Panc1 (cell line): ENCODE measurements around the gene SYNC. TPM values are rescaled to one million over a fixed set of nuclear protein-coding genes. Genes with fewer than 3 reads are reported as not detected.
"Not testable (repeated sequence)": the region's sequence is repeated elsewhere in the genome, so short reads cannot be mapped to it uniquely, and the experiment has no call there.

Experiments used
- ATAC-seq: fragments of 200-7000 bp; cut with Tn5 transposase; 2 replicates; pipeline ENCODE4 v1.9.1; 2020; ENCODE audit warnings: mild to moderate bottlenecking, moderate library complexity
- BruUV-seq: library from RNA; stranded (reverse); fragments of 400-500 nt; replicated peaks from 2 replicates; lab custom pipeline; 2021; lab: Mats Ljungman, UMichigan
- CTCF ChIA-PET: fragments of 300-600 bp; sonication (Branson Sonifier 250); formaldehyde crosslinking; loops from one replicate; lab custom pipeline; 2022; ENCODE audit warnings: antibody characterized with exemption; lab: Charles Lee
- POLR2A ChIA-PET: fragments of 300-600 bp; sonication (Branson Sonifier 250); formaldehyde crosslinking; loops from one replicate; lab custom pipeline; 2022; ENCODE audit warnings: antibody characterized with exemption; lab: Charles Lee
- DNase-seq: peaks from one replicate; pipeline ENCODE4 v3.0.0-alpha.2; 2010; ENCODE audit warnings: low read depth, low spot score
- H3K27ac ChIP-seq: 2 replicates; pipeline ENCODE4 v1.5.1; 2011; ENCODE audit warnings: mild to moderate bottlenecking, low read length, inconsistent platforms
- H3K27me3 ChIP-seq: fragments of 200-500 bp; sonication (Bioruptor generic); 2 replicates; pipeline ENCODE4 v1.6.0; 2014; ENCODE audit warnings: low read length, inconsistent platforms; ENCODE audit not compliant: control insufficient read depth, insufficient read depth
- H3K36me3 ChIP-seq: fragments of 200-500 bp; sonication (Bioruptor generic); 2 replicates; pipeline ENCODE4 v1.5.1; 2014; ENCODE audit warnings: inconsistent platforms, mild to moderate bottlenecking, low read length, moderate library complexity; ENCODE audit not compliant: control insufficient read depth, insufficient read depth
- H3K4me1 ChIP-seq: 2 replicates; pipeline ENCODE4 v1.5.1; 2011; ENCODE audit warnings: inconsistent platforms, mild to moderate bottlenecking, low read length, moderate library complexity; ENCODE audit not compliant: control insufficient read depth, insufficient read depth
- H3K4me3 ChIP-seq, 2 experiments: 2 replicates each; pipeline ENCODE4 v1.5.1; 2011 to 2012; ENCODE audit warnings: low read depth in 2 of 2, low read length in 2 of 2, mild to moderate bottlenecking in 2 of 2, inconsistent platforms in 1 of 2, moderate library complexity in 1 of 2
- H3K9me3 ChIP-seq: fragments of 200-500 bp; sonication (Bioruptor generic); 2 replicates; pipeline ENCODE4 v1.5.1; 2014; ENCODE audit warnings: low read depth, mild to moderate bottlenecking, inconsistent platforms, low read length, moderate library complexity; ENCODE audit not compliant: control insufficient read depth, insufficient read depth
- POLR2AphosphoS5 ChIP-seq: IDR thresholded peaks from 2 replicates; pipeline ENCODE4 v1.6.1; 2012; ENCODE audit warnings: mild to moderate bottlenecking, low read depth, low read length, moderate library complexity
- REST ChIP-seq, 2 experiments: IDR thresholded peaks; 2 replicates each; pipeline ENCODE4 v1.6.1; 2011 to 2012; ENCODE audit warnings: low read depth in 2 of 2, control low read depth in 1 of 2, low read length in 1 of 2, mild to moderate bottlenecking in 1 of 2, moderate library complexity in 1 of 2; ENCODE audit not compliant: insufficient read depth in 1 of 2
- SIN3A ChIP-seq: IDR thresholded peaks from 2 replicates; pipeline ENCODE4 v1.6.1; 2012; ENCODE audit warnings: low read depth, mild to moderate bottlenecking, low read length, moderate library complexity, borderline replicate concordance; ENCODE audit not compliant: insufficient read depth
- TCF7L2 ChIP-seq: IDR thresholded peaks from 2 replicates; pipeline ENCODE4 v1.6.1; 2011; ENCODE audit warnings: mild to moderate bottlenecking, low read depth, low read length, inconsistent platforms
- in situ Hi-C: cut with HindIII; loops from 2 replicates; pipeline ENCODE4 v1.10.0; 2016; ENCODE audit warnings: low sequenced_read_pairs, low pct_unique_long_range_greater_than_20kb
- intact Hi-C: fragments of 100-400 bp; cut with micrococcal nuclease; formaldehyde crosslinking; loops from one replicate; pipeline ENCODE4 v1.10.0; 2022; ENCODE audit not compliant: unreplicated experiment
- total RNA-seq: library from RNA; stranded (reverse); gene quantifications from one replicate; pipeline ENCODE4 v1.2.1, GENCODE V29; 2021; ENCODE audit not compliant: unreplicated experiment
- TF ChIP-seq, protein P1 (sequence below): fragments of 450-650 bp; IDR thresholded peaks from 2 replicates; pipeline ENCODE4 v1.5.1; 2017; ENCODE audit warnings: mild to moderate bottlenecking

Gene SYNC
- total RNA-seq, 1 experiment from 2014 or later = 1.3 TPM

DNA sequence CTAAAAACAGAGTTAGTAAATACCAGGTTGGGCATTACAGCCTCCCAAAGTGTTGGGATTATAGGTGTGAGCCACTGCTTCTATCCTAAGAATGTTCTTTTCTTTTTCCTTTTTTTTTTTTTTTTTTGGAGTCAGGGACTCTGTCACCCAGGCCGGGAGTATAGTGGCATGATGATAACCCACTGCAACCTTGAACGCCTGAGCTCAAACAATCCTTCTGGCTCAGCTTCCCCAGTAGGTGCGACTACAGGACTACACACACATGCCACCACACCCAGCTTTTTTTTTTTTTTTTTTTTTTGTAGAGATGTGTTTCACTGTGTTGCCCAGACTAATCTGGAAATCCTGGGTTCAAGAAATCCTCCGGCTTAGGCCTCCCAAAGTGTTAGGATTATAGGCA, 58.1 kb downstream of the SYNC start:
- H3K4me1 ChIP-seq = no peaks in the 10 kb centered on the region; the same call in 1 of the 2 replicates
- TF ChIP-seq, protein P1, sequence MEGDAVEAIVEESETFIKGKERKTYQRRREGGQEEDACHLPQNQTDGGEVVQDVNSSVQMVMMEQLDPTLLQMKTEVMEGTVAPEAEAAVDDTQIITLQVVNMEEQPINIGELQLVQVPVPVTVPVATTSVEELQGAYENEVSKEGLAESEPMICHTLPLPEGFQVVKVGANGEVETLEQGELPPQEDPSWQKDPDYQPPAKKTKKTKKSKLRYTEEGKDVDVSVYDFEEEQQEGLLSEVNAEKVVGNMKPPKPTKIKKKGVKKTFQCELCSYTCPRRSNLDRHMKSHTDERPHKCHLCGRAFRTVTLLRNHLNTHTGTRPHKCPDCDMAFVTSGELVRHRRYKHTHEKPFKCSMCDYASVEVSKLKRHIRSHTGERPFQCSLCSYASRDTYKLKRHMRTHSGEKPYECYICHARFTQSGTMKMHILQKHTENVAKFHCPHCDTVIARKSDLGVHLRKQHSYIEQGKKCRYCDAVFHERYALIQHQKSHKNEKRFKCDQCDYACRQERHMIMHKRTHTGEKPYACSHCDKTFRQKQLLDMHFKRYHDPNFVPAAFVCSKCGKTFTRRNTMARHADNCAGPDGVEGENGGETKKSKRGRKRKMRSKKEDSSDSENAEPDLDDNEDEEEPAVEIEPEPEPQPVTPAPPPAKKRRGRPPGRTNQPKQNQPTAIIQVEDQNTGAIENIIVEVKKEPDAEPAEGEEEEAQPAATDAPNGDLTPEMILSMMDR = no peak
- TF ChIP-seq TCF7L2 (no peak), REST (IDR thresholded peaks at IDR 0.05; ENCODE audit: insufficient read depth in 1 of 2, low read depth in 2 of 2, low read length in 1 of 2) (no peak), POLR2AphosphoS5 (no peak), SIN3A (no peak)
- in situ Hi-C loops (no loop called here), intact Hi-C loops (no loop called here)
- CTCF ChIA-PET = no interaction called here
- POLR2A ChIA-PET = interaction anchor here (0.6 kb wide), 1 partner anchor 30 kb away, joined by 4 read pairs; no protein-coding TSS in a partner anchor
- H3K9me3 ChIP-seq = no peaks in the 10 kb centered on the region
- BruUV-seq = no TSS peak
- H3K4me3 ChIP-seq = no peak overlapping the region
- DNase-seq (no peak), ATAC-seq (no peak)
- H3K36me3 ChIP-seq = no peaks in the 10 kb centered on the region; the same call in 1 of the 2 replicates
- H3K27ac ChIP-seq = no peak overlapping the region
- no peaks in the 10 kb centered on the region for H3K27me3 ChIP-seq

- POLR2A ChIA-PET = interaction anchor here (0.6 kb wide), 1 partner anchor 244 kb away, joined by 3 read pairs; no protein-coding TSS in a partner anchor
- H3K9me3 ChIP-seq, in situ Hi-C loops, H3K4me1 ChIP-seq, H3K4me3 ChIP-seq, DNase-seq, intact Hi-C loops, H3K27me3 ChIP-seq, H3K36me3 ChIP-seq, ATAC-seq, CTCF ChIA-PET, H3K27ac ChIP-seq, BruUV-seq: not testable (repeated sequence)
Observed at GRCh38 chr1:32642292-32642827, 60.2 kb downstream of the SYNC start.

DNA sequence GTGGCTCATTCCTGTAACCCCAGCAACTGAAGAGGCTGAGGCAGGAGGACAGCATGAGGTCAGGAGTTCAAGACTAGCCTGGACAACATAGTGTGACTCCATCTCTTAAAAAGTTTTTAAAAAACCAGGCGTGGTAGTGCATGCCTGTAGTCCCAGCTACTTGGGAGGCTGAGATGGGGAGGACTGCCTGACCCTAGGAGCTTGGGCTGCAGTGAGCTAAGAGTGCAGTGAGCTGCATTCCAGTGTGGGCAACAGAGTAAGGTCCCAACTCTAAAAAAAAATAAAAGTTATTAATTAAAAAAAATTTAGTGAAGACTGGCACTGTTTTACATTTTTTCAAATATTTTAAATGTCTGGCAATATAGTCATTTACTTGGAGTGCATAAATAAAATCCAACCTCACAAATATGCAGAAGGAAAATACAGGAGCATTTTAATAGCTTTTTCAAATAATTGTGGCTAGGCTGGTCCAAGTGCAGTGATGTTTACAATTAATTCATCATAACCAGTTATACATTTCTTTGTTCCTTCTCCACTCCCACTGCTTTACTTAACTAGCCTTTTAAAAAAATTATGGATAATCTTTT, 63.0 kb downstream of the SYNC start:
- DNase-seq = no peak
- intact Hi-C loops = no loop called here

More for the DNA sequence above, 63.0 kb downstream of the SYNC start:
- POLR2A ChIA-PET = no interaction called here
- H3K9me3 ChIP-seq = no peaks in the 10 kb centered on the region
- CTCF ChIA-PET = no interaction called here
- H3K27ac ChIP-seq = no peak overlapping the region
- no TSS peak for BruUV-seq
- no peaks in the 10 kb centered on the region for H3K4me1 ChIP-seq
- H3K27me3 ChIP-seq = no peaks in the 10 kb centered on the region
- 0 out of 2 replicates have a peak, but pooled peaks have one; percentile 51 for ATAC-seq
- H3K36me3 ChIP-seq = no peaks in the 10 kb centered on the region
- H3K4me3 ChIP-seq = no peak overlapping the region
- in situ Hi-C loops = no loop called here
- TF ChIP-seq TCF7L2 (no peak), SIN3A (no peak), REST (IDR thresholded peaks at IDR 0.05; ENCODE audit: insufficient read depth in 1 of 2, low read depth in 2 of 2, low read length in 1 of 2) (no peak), POLR2AphosphoS5 (no peak)
- TF ChIP-seq, protein P1 = no peak
